SK-N-MC (cell line): ENCODE measurements around the gene MYCL.
"Not testable (repeated sequence)": the region's sequence is repeated elsewhere in the genome, so short reads cannot be mapped to it uniquely, and the experiment has no call there.

Experiments used
- EZH2 ChIP-seq: fragments of 200-600 bp; sonication (generic); IDR thresholded peaks from one replicate; pipeline ENCODE4 v1.6.1; 2017; ENCODE audit warnings: antibody characterized with exemption
- FOXP2 ChIP-seq: optimal IDR thresholded peaks from 2 replicates; pipeline ENCODE3; 2011; ENCODE audit warnings: mild to moderate bottlenecking, moderate library complexity; ENCODE audit not compliant: insufficient read depth; ENCODE audit errors: extremely low read length, control extremely low read depth
- POLR2AphosphoS5 ChIP-seq: IDR thresholded peaks from 2 replicates; pipeline ENCODE4 v1.6.1; 2012; ENCODE audit warnings: mild to moderate bottlenecking, low read depth, low read length, borderline replicate concordance

GRCh38 chr1:39913136-39913535 lies 11.4 kb upstream of the MYCL start:
- not testable (repeated sequence) for TF ChIP-seq EZH2, POLR2AphosphoS5, FOXP2
